Urothelium cell line (cell line): ENCODE results near the gene CD52.
"Not testable (repeated sequence)": the region's sequence is repeated elsewhere in the genome, so short reads cannot be mapped to it uniquely, and the experiment has no call there.

Source experiments
- DNase-seq: peaks from one replicate; pipeline ENCODE4 v3.0.0; 2011; ENCODE audit warnings: low spot score, mixed read lengths
- FAIRE-seq: peaks from 2 replicates; lab custom pipeline; 2011; peaks lifted over from hg19 to GRCh38; lab: Jason Lieb, UNC

Gene CD52

DNA sequence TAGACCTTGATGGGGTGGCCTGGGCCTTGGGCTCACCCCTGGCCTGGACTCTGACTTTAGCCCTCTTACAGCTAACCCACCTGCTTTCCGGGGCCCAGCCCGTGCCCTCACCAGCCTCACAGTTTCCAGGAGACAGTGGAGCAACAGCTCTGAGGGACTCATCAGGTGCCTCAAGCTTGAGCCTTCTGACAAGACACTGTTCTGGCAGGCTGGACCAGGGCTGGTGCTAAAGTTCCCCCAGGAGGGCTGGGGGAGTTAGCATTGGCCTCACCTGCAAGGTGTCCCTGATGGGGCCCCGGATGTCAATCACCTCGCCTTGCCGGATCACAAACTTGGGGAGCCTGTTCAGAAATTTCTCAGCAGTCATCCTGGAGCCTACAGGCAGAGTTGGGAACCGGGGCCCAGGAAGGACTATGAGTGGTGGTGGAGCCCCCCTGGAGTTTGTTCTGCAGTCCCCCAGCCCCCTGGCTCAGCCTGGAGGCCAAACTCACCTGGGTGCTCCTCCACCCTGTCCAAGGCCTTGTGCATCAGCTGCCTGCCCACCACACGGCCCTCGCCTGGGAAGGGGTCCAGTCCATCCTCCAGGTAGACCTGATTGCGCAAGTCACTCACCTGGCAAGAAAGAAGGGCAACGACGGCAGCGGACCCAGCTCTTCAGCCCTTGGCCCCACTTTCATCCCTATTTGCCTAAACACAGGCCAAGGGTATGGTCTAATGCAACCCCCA, 33.7 kb upstream of the CD52 start:
- no peak for DNase-seq

DNA sequence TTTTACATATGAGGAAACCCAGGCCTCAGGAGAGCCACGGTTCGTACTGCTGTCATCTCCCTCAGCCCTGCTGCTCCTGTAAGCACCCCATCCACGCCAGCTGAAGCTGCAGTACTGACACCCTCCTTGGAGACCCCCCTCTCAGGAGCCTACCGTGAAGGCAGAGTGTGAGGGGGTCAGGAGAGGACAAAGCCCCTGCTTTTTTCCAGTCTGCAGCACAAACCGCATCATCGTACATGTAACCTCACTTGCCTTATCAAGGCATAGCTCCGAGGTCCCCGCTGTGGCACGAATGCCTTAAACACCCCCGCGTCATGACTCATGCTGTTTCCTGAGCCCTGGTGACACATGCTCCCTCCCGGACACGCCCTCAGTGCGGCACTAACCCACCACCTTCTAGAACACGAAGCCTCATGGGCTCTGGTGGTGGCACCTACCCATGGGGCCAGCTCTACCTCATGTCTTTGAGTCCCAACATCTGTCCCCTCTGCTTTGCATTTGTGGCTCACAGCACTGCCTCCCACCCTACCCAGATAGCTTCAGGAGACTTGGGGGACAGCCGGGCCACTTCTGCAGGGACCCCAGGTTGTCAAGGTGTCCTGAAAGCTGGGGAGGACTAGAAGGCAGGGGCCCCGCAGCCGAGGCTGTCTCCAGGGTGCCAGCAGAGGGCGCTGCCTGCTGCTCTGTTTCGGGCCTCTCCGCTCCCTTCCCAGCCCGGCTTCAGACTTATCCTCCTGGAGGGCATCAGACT, 33.0 kb upstream of the CD52 start:
- DNase-seq (peak; percentile 93), FAIRE-seq (peak; percentile 58)

More for the DNA sequence above, 33.7 kb upstream of the CD52 start:
- FAIRE-seq: no peak

DNA sequence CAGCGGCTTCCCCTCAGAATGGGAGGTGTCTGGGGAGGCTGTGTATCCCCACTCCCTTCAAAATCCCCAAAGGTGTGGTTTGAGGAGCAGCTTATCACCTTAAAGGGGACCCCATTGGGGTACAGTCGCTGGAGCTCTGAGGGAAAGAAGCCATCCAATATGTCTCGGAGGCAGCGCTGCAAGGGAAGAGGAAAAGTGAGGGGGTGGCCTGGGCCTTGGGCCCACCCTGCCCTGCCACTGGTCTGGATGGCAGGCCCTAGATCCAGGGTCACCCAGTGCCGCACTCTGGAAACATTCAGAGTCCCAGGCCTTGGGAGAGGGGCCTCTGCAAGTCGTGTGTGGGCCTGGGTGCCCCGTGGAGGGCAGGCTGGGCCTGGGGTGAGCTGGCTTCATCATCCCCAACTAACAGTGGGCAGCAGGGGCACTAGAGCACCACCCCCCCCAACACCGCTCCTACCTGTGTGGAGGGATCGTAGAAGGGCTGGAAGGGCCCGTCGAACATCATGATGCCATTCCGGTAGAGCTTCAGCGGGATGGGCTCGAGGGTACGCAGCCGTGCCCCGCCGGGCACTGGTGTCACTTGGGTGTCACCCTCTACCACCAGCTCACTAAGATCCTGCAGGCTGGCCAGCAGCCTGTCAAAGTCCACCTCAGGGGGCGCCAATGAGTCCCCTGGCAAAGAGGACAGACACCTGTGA, 32.2 kb upstream of the CD52 start:
- FAIRE-seq (no peak), DNase-seq (no peak)

DNA sequence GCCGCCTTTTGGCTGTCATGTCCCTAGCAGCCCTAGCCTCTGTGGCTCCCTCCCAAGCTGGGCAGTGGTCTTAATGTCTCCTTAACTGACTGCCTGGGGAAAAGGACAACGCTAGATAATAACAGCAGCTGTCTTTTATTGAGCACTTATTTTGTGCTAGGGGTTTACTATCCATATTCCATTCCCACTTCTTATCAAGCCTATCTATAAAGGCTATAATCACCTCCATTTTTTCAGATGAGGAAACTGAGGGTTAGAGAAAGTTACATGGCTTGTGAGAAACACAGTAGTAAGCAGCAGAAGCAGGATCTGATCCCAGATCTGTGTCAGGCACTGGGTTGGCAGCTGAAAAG, 31.7 kb upstream of the CD52 start:
- no peak for FAIRE-seq
- DNase-seq: no peak

DNA sequence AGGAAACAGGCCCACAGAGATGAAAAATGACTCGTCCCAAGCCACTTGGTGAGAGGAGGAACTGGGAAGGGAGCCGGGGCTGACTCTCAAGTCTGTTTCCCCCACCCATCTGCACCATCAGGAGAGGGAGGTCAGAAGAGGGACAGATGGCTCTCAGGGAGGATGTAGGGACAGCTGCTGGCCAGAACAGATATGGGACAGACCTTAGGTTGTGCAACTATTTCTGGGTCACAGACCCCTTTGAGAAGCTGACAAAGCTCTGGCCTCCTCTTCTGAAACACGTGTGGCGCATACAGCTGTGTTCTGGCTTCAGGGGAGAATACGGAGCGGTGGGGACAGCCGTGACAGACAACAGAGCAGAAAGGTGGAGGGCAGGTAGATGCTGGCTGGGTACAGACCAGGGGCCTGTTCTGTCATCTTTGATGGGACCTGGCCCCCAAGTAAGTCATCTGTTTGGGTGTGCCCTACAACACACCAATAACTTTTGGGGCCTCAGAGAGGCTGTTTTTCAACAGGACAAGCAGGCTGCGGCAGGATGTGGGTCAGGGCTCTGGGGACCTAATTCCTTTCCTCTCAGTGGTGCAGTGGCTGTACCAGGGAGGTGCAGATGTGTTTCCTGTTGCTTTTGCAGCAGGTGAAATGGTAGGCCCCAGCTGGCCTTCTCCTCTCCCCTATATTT, 30.6 kb upstream of the CD52 start:
- FAIRE-seq (no peak), DNase-seq (no peak)

DNA sequence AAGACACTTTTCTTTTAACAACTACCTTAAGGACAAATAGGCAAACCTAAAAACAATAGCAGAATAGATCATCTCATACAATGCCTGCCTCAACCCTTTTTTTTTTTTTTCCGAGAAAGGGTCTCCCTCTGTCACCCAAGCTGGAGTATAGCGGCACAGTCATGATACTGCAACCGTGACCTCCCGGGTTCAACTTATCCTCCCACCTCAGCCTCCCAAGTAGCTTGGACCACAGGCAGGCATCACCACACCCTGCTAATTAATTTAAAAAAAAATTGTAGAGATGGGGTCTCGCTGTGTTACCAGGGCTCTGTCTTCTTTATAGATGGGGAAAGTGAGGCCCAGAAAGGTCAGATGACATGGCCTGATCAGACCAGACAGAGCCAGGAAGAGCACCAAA, 29.9 kb upstream of the CD52 start:
- FAIRE-seq (no peak), DNase-seq (no peak)

DNA sequence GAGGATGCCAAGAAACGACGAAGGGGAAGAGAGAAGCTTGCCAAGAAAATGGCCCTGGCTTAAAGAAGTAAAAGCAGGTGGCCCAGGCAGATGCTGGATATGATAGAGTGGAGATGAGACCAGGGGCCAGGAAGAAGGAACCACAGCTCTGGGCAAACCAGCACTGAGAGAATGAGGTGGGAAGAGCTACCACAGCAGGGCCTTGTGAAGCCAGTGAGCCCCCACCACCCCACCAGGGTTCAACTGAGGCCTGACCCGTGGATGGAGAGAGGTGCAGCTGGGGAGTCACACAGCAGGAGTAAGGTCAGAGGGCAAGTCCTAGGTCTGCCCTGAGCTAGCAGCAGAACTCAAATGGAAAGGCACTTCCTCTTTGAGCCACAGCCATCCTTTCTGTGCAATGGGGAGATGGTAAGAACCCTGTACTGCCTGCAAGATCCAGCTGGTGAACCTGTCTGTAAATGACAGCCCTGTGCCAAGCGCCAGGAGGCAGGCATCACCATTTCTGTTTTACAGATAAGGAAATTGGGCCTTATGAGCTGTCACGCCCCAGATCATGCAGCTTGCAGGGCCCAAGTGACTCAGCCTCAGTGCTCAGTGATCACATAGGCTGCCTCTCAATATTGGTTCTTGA, 29.3 kb upstream of the CD52 start:
- DNase-seq (no peak), FAIRE-seq (no peak)

DNA sequence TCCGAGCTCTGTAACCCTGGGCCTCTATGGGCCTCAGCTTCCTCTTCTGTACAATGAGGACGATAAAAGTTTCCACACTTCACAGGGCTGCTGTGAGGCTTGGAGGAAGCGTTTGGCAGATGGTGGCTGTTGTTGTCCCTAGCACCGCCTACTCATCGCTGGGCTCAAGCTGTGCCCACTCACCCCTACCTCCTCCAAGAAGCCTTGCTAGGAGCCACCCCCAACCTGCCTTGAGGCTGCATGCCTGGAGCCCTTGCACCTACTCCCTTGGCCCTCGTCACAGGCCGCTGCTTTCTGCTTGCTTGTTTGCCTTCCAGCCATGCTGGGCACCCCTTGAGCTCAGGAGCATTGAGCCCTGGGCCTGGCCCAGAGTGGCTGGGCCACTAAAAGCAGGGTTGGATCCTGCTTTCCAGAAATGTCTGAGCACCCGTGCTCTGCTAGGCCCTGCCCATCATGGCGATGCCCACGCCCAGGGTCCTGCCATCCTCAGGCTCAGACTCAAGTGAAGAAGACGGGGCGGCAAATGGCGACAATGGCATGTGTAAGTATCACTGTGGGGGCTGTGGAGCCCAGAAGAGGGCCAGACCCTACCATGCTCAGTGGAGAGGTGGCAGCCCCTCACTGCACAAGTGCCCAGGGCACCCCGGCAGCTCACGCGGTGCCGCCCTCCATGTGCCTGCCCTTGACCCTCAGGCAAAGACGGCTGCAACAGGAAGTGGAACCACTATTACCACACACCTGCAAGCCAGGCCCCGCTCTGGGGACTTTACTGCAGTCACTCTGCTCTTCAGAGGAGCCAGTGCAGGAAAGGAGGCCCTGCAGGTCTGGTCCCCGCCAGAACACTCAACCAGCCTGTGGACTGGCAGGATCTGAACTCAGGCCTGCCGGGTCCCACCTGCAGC, 28.3 kb upstream of the CD52 start:
- no peak for DNase-seq
- no peak for FAIRE-seq

DNA sequence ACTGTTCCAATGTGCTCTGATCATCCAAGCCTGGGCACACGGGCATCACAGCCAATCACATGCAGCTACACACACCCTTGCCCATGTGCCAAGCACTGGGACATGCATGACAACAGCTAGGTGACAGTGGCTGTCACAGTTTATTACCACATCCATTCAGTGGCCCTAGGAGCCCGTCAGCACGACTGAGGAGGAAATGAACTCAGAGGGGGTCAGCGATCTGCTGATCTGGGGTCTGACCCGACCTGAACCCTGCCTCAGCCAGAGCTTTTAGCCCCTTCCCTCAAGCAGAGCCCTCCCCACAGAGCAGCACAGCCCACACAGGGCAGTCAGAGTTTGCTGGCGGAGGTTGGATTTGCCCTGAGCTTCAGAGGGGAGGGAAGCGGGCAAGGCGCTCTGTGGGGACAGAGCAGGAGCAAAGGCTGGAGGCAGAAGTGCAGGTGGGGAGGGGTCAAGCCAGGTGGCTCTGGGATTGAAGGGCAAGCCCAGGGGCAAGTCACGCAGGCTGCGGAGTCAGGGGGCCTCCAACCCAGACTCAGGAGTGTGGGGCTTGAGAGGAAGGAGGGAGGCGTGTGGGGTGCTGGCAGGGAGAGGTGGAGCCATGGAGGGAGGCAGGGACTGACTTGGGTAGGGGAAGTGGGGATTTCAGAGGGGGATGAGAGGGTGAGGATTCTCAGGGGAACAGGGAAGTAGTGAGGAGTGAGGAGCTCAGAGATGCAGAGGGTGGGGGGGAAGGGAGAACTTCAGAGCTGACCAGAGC, 27.5 kb upstream of the CD52 start:
- FAIRE-seq (no peak), DNase-seq (no peak)

DNA sequence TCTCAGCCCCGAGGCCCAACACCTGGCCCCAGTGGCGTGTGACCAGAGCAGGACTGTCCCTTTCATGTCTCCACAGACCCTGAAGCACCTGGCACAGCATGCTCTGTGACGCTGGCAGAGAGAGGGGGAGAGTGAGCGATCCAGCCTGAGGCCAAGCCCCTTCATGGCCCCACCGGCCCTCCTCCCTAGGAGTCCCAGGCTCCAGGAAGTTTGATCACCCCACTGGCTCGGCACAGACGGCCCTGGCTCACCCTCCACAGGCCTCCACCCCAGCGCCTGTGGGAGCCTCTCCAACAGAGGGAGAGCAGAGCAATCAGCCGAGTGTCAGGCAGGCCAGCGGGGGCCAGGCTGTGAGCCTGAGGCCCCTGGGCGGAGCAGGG, 26.9 kb upstream of the CD52 start:
- FAIRE-seq: no peak
- no peak for DNase-seq

DNA sequence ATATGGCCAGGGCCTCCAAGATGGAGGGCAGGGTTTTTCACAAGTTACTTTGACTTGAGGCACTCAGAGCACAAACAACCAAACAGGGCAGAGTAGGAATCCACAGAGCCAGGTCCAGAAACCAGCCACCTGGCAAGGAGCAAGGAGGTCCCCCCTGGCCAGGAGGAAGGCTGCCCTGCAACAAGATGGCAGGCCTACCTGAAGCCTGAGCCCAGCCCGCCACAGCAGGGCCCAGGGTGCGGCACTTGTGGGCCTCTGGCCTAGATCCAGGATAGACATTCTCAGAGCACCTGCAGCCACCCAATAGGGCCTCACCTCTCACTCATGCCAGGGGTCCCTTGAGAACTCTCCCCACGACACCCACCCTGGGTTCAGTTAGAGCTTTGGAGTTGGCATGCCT, 26.3 kb upstream of the CD52 start:
- DNase-seq (no peak), FAIRE-seq (no peak)

DNA sequence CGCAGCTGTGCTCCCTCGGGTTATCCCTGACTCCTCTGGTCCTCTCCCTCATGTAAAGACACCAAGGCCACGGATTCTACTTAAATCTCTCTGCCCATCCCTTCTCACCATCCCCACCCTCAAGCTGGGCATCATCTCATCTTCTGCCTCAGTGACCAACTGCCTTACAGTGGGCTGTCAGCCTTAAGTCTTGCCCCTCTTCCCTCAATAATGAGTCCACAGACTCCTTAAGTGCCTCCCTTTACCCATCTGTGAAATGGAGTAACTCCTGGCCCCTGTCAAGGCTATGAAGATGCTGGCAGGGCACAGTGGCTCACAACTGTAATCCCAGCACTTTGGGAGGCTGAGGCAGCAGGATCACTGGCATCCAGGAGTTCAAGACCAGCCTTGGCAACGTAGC, 25.8 kb upstream of the CD52 start:
- no peak for FAIRE-seq

DNA sequence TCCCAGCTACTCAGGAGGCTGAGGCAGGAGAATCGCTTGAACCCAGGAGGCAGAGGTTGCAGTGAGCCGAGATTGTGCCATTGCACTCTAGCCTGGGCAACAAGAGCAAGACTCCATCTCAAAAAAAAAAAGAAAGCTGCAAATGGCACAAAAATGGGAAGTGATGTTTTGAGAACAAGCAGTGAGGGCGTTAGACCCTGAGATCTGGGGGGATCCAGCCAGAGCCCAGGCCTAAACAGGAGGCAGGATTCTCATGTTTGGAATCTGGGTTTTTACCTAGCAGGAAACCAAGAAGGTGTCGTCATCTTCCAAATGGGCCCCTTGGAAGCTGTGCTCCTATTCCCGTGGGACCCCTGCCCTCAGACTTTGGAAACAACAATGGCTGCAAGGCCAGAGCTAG, 25.0 kb upstream of the CD52 start:
- not testable (repeated sequence) for FAIRE-seq, DNase-seq

More for the DNA sequence above, 25.8 kb upstream of the CD52 start:
- no peak for DNase-seq

DNA sequence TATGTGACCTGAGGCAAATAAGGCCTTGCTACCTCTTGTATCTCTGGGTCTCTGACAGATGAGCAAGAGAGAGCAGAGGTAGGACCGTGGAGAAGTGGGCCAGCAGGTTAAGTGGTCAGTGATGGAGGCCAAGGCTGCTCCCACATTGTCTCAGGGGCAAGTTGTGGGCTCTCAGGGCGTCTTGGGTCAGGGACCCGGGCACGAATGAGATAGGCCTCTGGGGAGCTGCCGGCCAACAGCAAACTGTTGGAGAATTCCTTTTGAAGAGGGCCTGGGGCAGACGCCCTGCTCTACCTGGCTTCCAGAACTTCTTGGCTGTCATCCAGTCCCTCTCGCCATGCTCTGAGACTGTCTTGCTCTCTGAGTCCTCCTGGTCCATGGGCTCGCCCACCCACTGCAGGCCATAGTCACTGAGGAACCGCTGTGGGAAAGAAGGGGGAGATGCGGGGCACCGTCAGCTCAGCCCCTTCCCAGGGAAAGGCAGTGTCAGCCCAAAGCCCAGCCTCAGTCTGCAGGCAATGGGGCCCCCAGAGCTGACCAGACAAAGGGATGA, 23.8 kb upstream of the CD52 start:
- DNase-seq (no peak), FAIRE-seq (no peak)

DNA sequence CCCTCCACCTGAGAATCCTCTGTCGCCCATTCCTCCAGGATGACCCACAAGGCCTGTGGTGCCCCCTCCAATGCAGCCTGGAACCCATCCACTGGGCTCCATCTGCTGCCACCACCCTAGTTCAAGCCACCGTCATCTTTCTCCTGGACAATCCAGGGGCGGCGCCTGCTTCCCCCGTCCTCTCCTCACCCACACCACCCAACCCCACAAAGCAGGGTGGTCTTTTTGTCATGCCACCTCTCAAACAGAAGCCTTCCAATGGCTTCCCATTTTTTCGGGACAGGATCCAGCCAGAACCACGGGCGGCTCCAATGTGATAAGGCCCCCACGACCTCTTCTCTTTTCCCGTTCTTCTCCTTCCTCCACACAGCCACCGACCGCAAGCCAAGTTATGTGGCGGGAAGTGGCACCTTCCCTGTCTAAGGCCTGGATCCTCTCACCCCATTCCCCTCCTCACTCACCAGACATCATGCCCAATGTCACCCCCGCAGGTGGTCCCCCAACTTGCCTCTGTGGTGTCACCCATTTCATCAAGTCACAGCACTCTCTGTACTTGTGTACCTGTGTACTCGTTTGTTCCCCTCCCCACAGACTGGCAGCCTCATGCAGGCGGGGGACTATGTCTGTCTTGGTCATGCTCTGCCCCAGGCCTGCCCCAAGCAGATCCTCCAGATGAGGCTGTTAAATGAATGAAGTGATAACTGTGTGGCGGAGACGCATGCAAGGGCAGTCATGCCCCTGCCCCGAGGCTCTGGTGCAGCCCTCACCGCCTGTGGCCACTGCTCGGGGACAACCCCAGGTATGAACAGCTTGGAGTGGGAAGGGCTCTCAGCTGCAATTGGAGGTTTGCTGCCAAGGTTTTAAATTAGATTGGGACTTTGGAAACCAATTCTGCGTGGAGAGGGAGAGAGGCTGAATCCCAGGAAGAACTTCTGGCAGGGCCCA, 22.3 kb upstream of the CD52 start:
- no peak for DNase-seq
- no peak for FAIRE-seq

DNA sequence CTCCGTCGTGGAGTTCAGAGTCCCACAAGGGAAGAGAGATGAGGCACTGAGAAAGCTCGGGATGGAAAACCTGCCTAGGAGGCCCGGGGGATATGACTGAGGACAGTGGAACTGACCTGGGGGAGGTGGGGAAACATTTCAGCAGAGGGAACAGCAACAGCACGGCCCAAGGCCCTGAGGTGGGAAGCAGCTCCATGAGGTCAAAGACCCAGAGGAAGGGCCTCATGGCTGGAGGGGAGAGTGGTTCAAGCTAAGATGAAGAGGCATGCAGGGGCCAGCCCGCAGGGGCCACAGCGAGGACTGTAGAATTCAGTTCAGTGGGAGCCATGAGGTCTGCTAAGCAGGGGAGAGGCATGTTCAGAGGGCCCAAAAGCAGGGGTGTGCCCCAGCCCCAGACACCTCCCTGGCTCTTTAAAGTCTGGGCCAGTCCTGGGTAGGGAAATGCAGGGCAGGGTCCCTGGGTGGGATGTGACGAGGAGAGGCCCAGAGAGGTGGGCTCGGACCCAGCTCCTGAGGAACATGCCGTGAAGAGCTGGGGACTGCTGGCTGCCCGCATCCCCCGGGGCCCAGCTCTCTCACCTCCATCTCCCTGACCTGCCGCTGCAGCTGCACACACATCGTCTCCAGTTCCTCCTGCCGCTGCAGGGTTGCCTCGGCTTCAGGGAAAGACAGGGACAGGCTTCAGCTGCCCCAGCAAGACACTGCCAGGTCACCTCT, 21.3 kb upstream of the CD52 start:
- FAIRE-seq (no peak), DNase-seq (no peak)
